ENCODE data around the gene NRDE2.

The NRDE2 gene

GRCh38 chr14:90375934-90376333, 44.2 kb upstream of the NRDE2 start:
- DNase-seq (ENCODE audit: low read depth, low spot score): no peak
- TF ChIP-seq, protein P1, sequence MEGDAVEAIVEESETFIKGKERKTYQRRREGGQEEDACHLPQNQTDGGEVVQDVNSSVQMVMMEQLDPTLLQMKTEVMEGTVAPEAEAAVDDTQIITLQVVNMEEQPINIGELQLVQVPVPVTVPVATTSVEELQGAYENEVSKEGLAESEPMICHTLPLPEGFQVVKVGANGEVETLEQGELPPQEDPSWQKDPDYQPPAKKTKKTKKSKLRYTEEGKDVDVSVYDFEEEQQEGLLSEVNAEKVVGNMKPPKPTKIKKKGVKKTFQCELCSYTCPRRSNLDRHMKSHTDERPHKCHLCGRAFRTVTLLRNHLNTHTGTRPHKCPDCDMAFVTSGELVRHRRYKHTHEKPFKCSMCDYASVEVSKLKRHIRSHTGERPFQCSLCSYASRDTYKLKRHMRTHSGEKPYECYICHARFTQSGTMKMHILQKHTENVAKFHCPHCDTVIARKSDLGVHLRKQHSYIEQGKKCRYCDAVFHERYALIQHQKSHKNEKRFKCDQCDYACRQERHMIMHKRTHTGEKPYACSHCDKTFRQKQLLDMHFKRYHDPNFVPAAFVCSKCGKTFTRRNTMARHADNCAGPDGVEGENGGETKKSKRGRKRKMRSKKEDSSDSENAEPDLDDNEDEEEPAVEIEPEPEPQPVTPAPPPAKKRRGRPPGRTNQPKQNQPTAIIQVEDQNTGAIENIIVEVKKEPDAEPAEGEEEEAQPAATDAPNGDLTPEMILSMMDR (IDR thresholded peaks at IDR 0.05; ENCODE audit: insufficient read depth, low read length, missing control alignments): no peak
- no peak overlapping the region for H3K4me3 ChIP-seq (ENCODE audit: low read depth, low read length)
- CTCF ChIA-PET: no interaction called here
- POLR2A ChIA-PET: no interaction called here

DNA sequence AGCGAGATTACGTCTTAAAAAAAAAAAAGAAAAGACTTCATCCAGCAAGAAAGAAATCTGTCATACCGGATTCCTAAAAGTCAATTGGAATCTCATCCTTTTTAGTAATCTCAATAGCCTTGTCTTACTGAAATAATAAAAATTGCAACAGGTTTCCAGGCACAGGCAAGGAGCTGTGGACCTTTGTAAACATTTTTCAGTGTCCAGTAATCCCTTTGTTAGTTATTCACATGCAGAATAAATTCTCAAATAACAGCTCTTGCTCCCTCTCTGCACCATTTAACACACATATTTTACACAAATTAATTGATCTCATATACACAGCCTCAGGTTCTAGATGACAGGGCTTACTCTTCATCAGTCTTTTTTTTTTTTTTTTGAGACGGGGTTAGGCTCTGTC, 43.1 kb upstream of the NRDE2 start:
- DNase-seq (ENCODE audit: low read depth, low spot score): no peak
- CTCF ChIA-PET: interaction anchor here (0.6 to 1.1 kb wide), 2 partner anchors 9 to 25 kb away, joined by 3 read pairs; no protein-coding TSS in a partner anchor
- POLR2A ChIA-PET: interaction anchor here (0.6 kb wide), 1 partner anchor 22 kb away, joined by 4 read pairs; the partner anchor contains the start of gene CALM1
- TF ChIP-seq, protein P1 (IDR thresholded peaks at IDR 0.05; ENCODE audit: insufficient read depth, low read length, missing control alignments): no peak
- H3K4me3 ChIP-seq (ENCODE audit: low read depth, low read length): no peak overlapping the region

DNA sequence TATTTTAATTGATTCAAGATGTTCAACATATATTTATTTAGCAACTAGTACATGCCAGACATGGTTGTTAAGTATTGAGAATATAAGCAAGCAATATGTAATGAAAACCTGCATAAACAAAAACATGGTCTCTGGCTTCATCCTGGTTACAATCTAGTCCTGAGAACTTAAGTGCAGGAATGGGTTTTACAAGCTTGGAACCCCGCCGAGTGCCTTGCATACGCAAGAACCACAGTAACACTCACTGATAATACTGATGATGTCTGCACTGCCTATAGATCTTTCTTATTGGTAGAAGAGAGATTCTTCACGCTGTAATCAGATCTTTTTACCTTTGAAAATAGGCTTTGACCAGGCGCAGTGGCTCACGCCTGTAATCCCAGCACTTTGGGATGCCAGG, 42.1 kb upstream of the NRDE2 start:
- H3K4me3 ChIP-seq (ENCODE audit: low read depth, low read length): no peak overlapping the region
- TF ChIP-seq, protein P1 (IDR thresholded peaks at IDR 0.05; ENCODE audit: insufficient read depth, low read length, missing control alignments): no peak
- ChIA-PET CTCF (interaction anchor here (0.9 to 1.1 kb wide), 3 partner anchors 9 to 323 kb away, joined by 3 read pairs; no protein-coding TSS in a partner anchor), POLR2A (interaction anchor here (0.6 kb wide), 1 partner anchor 25 kb away, joined by 3 read pairs; no protein-coding TSS in a partner anchor)
- no peak for DNase-seq (ENCODE audit: low read depth, low spot score)

DNA sequence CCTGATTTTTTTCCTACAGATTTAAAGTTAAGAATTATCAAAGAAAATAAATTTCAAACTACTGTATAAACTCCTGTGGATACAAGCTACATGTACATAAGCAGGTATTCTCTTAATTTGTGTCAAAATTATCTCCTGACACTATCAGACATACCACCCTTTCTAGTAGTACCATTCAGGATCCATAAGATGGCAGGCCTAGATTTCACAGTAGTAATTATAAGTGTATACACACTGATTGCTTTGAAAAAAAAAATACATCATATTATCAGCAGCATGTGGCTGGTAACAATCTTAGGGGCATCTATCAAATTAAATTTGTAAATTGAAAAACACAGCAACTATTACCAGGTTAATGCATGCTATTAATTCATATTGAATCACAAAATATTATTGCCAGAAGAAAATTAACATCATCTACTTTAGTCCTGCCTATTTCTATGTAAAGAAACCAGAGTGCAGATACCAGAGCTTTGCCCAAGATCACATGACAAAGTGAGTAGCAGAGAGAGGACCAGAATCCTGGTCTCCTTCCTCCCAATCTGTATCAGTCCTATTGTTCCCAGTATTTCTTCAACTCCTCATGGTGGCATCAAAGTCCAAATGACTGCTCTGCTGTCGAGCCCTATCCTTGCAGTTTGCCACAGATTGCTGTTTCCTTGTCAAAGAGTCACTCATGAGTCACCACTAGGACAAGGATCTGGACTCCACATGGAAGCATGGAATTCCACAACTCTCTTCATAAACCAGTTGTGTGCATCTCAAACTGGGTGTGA, 37.4 kb upstream of the NRDE2 start:
- ChIA-PET POLR2A (no interaction called here), CTCF (interaction anchor here (1.0 to 1.7 kb wide), 4 partner anchors 13 to 389 kb away, joined by 3 to 9 read pairs (median 6); no protein-coding TSS in a partner anchor)
- H3K4me3 ChIP-seq (ENCODE audit: low read depth, low read length): no peak overlapping the region
- no peak for DNase-seq (ENCODE audit: low read depth, low spot score)
- TF ChIP-seq, protein P1 (IDR thresholded peaks at IDR 0.05; ENCODE audit: insufficient read depth, low read length, missing control alignments): no peak

DNA sequence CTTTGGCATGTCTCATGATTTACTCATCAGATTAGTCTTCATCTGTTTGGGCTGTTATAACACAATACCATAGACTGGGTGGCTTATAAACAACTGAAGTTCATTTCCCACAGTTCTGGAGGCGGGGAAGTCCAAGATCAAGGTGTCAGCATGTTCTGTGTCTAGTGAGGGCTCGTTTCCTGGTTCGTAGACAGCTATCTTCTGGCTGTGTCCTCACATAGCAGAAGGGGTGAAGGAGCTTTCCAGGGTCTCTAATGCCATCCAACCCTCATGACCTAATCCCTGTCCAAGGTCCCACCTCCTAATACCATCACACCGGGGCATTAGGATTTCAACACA, 30.8 kb upstream of the NRDE2 start:
- CTCF ChIA-PET: interaction anchor here (0.8 kb wide), 1 partner anchor 335 kb away, joined by 3 read pairs; no protein-coding TSS in a partner anchor
- H3K4me3 ChIP-seq (ENCODE audit: low read depth, low read length): no peak overlapping the region
- TF ChIP-seq, protein P1 (IDR thresholded peaks at IDR 0.05; ENCODE audit: insufficient read depth, low read length, missing control alignments): no peak
- POLR2A ChIA-PET: no interaction called here
- DNase-seq (ENCODE audit: low read depth, low spot score): no peak

DNA sequence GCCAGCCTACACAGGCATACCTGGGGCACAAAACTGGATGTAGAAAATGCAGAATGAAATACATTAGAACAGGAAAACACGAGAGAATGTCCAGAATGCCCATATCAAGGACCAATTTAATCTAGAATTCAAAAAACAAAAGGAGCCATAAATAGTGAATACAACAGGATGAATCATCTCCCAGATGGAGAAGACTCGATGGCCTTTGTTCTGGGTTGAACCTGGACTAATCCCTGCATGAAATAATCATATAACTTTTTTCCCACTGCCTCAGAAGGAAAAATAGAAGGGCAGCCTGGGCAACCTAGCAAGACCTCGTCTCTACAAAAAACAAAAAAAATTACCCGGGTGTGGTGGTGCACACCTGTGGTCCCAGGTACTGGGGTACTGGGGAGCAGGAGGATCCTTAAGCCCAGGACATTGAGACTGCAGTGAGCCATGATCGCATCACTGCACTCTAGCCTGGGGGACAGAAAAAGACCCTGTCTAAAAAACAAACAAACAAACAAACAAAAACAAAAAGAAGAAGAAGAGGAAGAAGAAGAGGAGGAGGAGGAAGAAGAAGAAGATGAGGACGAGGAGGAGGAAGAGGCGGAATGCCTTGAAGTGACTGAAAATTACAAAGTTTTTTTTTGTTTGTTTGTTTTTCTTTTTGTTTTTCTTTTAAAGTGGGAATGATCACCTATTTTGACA, 30.3 kb upstream of the NRDE2 start:
- DNase-seq (ENCODE audit: low read depth, low spot score): no peak
- CTCF ChIA-PET: no interaction called here
- POLR2A ChIA-PET: no interaction called here
- no peak overlapping the region for H3K4me3 ChIP-seq (ENCODE audit: low read depth, low read length)
- TF ChIP-seq, protein P1 (IDR thresholded peaks at IDR 0.05; ENCODE audit: insufficient read depth, low read length, missing control alignments): no peak
